ENCODE data around the gene TBC1D2B. TPM values are rescaled to one million over a fixed set of nuclear protein-coding genes. Genes with fewer than 3 reads are reported as not detected.

The TBC1D2B gene
- total and polyA plus RNA-seq, 2 donors (not counting 3 experiments of a cell fraction or from before 2014, with no cell fraction given), result 30.8 to 46.1 TPM

DNA sequence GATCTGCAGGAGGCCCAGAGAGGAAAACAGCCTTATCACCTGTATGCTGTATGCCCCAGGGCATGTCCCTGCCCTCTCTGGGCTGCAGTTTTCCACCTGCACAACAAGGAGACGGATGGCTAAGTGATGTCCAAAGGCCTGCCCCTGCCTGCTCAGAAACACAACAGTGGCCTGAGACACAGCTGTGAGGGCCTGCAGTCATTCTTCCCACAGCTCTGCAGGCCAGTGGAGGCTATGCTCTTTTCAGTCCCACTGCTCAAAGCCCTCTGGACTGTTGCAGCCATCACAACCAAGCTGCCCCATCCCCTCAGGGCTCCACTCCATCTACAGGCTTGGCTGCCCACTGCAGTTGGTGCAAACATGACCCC lies 5.2 kb upstream of the TBC1D2B start:
- no peak overlapping the region for H3K27ac ChIP-seq (ENCODE audit: insufficient read depth, low read depth, low read length)
- TF ChIP-seq POLR2AphosphoS5 (IDR thresholded peaks at IDR 0.05; ENCODE audit: insufficient read depth, low read depth, low read length), result no peak
- TF ChIP-seq POLR2A (IDR thresholded peaks at IDR 0.05; ENCODE audit: low read depth, low read length), result no peak
- TF ChIP-seq JUN (IDR thresholded peaks at IDR 0.05; ENCODE audit: borderline replicate concordance, insufficient read depth, insufficient read length, low read depth), result no peak
- TF ChIP-seq EZH2 (IDR thresholded peaks at IDR 0.05; ENCODE audit: borderline replicate concordance, low read depth, low read length, severe bottlenecking), result no peak
- no peak for TF ChIP-seq FOS (IDR thresholded peaks at IDR 0.05; ENCODE audit: borderline replicate concordance, insufficient read depth, low read length)
- TF ChIP-seq CTCF (IDR thresholded peaks at IDR 0.05; ENCODE audit: extremely low read depth in 1 of 2, insufficient read depth in 1 of 2, low read depth in 1 of 2, low read length in 2 of 2), result no peak
- TF ChIP-seq MYC (IDR thresholded peaks at IDR 0.05; ENCODE audit: low read depth, low read length), result no peak
- TF ChIP-seq GATA2 (IDR thresholded peaks at IDR 0.05; ENCODE audit: insufficient read depth, insufficient read length, low read depth, low read length), result no peak
- TF ChIP-seq, protein P1, sequence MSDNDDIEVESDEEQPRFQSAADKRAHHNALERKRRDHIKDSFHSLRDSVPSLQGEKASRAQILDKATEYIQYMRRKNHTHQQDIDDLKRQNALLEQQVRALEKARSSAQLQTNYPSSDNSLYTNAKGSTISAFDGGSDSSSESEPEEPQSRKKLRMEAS (IDR thresholded peaks at IDR 0.05; ENCODE audit: insufficient read depth, insufficient read length), result no peak
- dilution Hi-C loops (cut with MboI; ENCODE audit: extremely low pct_ligation_motif_present, low sequenced_read_pairs), result no loop called here
- H3K36me3 ChIP-seq (ENCODE audit: control insufficient read depth in 2 of 2, extremely low read depth in 1 of 2, insufficient read depth in 2 of 2, low read length in 2 of 2), result no peaks in the 10 kb centered on the region
- H3K9me3 ChIP-seq (replicated peaks; ENCODE audit: control insufficient read depth, insufficient read depth, low read length), result no peaks in the 10 kb centered on the region
- H3K27me3 ChIP-seq (ENCODE audit: control insufficient read depth in 2 of 2, insufficient read depth in 2 of 2, low read length in 2 of 2), result no peaks in the 10 kb centered on the region
- ChIA-PET CTCF (interaction anchor here (0.8 to 1.8 kb wide), 5 partner anchors 9 to 82 kb away, joined by 3 to 7 read pairs (median 5); partner anchors contain the start of gene SH2D7), POLR2A (no interaction called here)
- FAIRE-seq (no peak), DNase-seq (ENCODE audit: low read depth, low spot score) (no peak)
- H2AFZ ChIP-seq (ENCODE audit: low read depth, low read length), result no peak overlapping the region
- intact Hi-C loops (cut with micrococcal nuclease), result no loop called here
- no TSS peak for BruUV-seq (replicated peaks)
- no peak overlapping the region for H3K4me3 ChIP-seq (replicated peaks in 1 of 3; ENCODE audit: insufficient read depth in 1 of 3, low read depth in 1 of 3, low read length in 3 of 3)
- H4K20me1 ChIP-seq (replicated peaks; ENCODE audit: control insufficient read depth, extremely low read depth, insufficient read depth, low read length), result no peaks in the 10 kb centered on the region
- H3K4me2 ChIP-seq (ENCODE audit: insufficient read depth, low read length), result no peak overlapping the region
- no peaks in the 10 kb centered on the region for H3K9me1 ChIP-seq (replicated peaks; ENCODE audit: control insufficient read depth, extremely low read depth, insufficient read depth, low read length)
- no peak overlapping the region for H3K9ac ChIP-seq (replicated peaks; ENCODE audit: extremely low read depth, insufficient read depth, low read length)
- H3K79me2 ChIP-seq (ENCODE audit: control insufficient read depth, insufficient read depth, low read length), result no peaks in the 10 kb centered on the region
- peaks cover 3% of the 10 kb centered on the region for H3K4me1 ChIP-seq (ENCODE audit: control insufficient read depth, extremely low read depth, insufficient read depth, low read length)

Measured in endothelial cell of umbilical vein (primary cell).